CD4-positive, alpha-beta T cell treated with Interleukin-1 beta for 1 hour (primary cell): Measurements from ENCODE around the gene PRPH.
"Not testable (repeated sequence)": the region's sequence is repeated elsewhere in the genome, so short reads cannot be mapped to it uniquely, and the experiment has no call there.

Experiments
- DNase-seq, 2 donors: peaks; one replicate each; pipeline ENCODE4 v3.0.0-alpha.2; 2020 to 2022

PRPH gene

GRCh38 chr12:49304161-49304560, 9.2 kb downstream of the PRPH start:
- no peak for DNase-seq

- DNase-seq: no peak
Observed at GRCh38 chr12:49305762-49306510, 11.0 kb downstream of the PRPH start.

GRCh38 chr12:49309386-49309785, 14.4 kb downstream of the PRPH start:
- no peak for DNase-seq

GRCh38 chr12:49310451-49311000, 15.6 kb downstream of the PRPH start:
- DNase-seq: not testable (repeated sequence)

GRCh38 chr12:49314811-49315210, 19.9 kb downstream of the PRPH start:
- no peak for DNase-seq

GRCh38 chr12:49317118-49317517, 22.2 kb downstream of the PRPH start:
- not testable (repeated sequence) for DNase-seq

GRCh38 chr12:49320411-49321103, 25.6 kb downstream of the PRPH start:
- DNase-seq: not testable (repeated sequence)

GRCh38 chr12:49322367-49322707, 27.4 kb downstream of the PRPH start:
- no peak for DNase-seq

GRCh38 chr12:49322708-49323523, 28.0 kb downstream of the PRPH start, which contains the start of gene TROAP:
TSS of gene TROAP (plus strand) at chr12:49323255. CDS start at chr12:49323609, 354 bp downstream.
- peak; percentile 97 to 99 for DNase-seq

GRCh38 chr12:49323524-49324097, 28.7 kb downstream of the PRPH start:
- DNase-seq: no peak

- DNase-seq: no peak
Observed at GRCh38 chr12:49325606-49326005, 30.7 kb downstream of the PRPH start.

GRCh38 chr12:49327368-49327767, 32.4 kb downstream of the PRPH start:
- no peak for DNase-seq

- DNase-seq: no peak
Observed at GRCh38 chr12:49327887-49328286, 32.9 kb downstream of the PRPH start.

- no peak for DNase-seq
Observed at GRCh38 chr12:49328816-49329215, 33.9 kb downstream of the PRPH start.

- no peak for DNase-seq
Observed at GRCh38 chr12:49330032-49330619, 35.2 kb downstream of the PRPH start.

- DNase-seq: no peak
Observed at GRCh38 chr12:49330631-49331379, 35.9 kb downstream of the PRPH start.

- no peak for DNase-seq
Observed at GRCh38 chr12:49331380-49332222, 36.7 kb downstream of the PRPH start.

GRCh38 chr12:49332441-49332861, 37.5 kb downstream of the PRPH start:
- DNase-seq: no peak

- no peak for DNase-seq
Observed at GRCh38 chr12:49332891-49333371, 38.0 kb downstream of the PRPH start.

GRCh38 chr12:49333778-49334177, 38.8 kb downstream of the PRPH start:
- DNase-seq: not testable (repeated sequence)
